Putamen (tissue), 1 donor: Measurements from ENCODE around the gene MAPK8.
"Not testable (repeated sequence)": the region's sequence is repeated elsewhere in the genome, so short reads cannot be mapped to it uniquely, and the experiment has no call there.

Experiments
- DNase-seq: peaks from one replicate; pipeline ENCODE4 v3.0.0-alpha.2; 2016; ENCODE audit warnings: low spot score

MAPK8 gene

DNA sequence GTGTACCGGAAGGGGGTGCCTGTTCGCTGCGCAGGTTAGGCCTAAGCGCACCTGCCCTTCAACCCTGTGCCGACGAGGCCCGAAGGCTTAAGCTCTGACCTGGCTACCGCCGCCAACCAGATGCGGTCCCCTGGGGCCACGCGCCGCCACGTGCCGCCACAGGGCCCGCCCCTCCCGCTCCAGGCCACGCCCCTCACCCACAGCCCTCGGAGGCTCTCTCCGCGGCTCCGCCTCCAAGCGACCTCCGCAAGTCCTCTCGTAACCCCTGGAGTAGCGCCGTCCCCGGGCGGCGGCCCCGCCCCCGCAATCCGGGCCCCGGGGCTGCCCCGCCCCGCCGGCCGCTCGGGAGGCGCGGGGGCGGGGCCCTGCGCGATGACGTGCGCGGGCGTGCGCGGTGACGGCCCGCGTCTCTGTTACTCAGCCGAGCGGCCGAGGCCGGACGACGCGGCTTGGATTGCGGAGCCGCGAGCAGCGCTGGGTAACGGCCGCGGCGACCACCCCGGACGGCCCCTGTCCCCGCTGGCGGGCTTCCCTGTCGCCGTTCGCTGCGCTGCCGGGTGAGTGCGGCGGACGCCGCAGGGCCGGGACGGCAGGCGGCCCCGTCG, at the start of gene MAPK8:
TSS of gene MAPK8 (plus strand) at position 413 of the 605 bp plus-strand sequence. CDS start 94,984 bp downstream, outside the sequence.
- peak; percentile 91 for DNase-seq

DNA sequence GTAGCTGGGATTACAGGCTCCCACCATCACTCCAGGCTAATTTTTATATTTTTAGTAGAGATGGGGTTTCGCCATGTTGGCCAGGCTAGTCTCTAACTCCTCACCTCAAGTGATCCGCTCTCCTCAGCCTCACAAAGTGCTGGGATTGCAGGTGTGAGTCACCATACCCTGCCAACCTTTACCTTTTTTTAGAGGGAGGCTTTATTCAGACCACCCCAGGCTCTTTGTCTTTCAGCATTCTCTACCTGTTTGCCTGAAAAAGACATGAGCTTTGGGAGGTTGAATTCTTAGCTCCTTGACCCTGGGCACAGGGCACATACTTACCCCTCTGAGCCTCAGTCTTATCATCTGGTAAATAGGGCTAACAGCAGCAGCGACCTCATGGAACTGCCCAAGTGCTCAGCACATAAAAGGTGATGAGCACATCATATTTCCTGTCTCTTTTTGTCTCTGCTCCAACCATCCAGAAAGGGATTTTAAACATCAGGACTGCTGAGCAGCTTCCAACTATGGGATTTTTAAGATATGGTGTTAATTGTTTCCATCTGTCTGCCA, 49.0 kb upstream of the MAPK8 start:
- no peak for DNase-seq

DNA sequence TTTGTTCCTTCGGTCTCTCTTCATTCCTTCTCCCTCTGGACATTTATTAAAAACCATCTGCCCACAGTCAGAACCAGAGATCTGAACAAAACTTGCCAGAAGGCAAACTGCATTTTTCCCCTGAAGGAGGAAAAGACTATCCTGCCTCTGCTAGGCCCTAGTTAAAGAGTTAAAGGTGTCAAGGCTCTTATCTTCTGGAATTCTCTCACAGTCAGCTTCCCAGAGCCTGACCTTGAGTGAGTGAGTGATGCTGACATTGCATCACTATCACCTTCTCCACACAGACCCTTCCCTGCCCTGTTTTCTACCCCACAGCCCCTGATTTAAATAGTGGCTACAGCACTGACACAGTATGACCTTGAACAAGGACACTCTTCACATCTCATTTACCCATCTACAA, 48.4 kb upstream of the MAPK8 start:
- DNase-seq = no peak

DNA sequence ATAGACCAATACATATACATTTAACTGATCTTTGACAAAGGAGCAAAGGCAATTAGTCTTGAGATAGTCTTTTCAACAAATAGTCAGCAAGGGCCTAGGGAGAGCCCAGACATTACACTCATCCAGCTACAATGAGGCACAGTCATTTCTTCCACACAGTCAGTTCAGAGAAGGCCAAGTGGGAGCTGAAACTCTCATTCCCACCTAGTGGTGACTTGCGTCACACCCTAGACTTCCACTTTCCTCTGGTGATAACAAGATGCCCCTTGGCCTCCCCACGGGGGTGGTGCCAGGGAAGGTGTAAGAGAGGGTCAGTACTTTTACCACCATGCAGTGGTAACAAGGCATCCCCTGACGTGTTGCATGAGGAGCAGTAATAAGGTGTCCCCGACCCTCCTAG, 39.9 kb upstream of the MAPK8 start:
- no peak for DNase-seq

DNA sequence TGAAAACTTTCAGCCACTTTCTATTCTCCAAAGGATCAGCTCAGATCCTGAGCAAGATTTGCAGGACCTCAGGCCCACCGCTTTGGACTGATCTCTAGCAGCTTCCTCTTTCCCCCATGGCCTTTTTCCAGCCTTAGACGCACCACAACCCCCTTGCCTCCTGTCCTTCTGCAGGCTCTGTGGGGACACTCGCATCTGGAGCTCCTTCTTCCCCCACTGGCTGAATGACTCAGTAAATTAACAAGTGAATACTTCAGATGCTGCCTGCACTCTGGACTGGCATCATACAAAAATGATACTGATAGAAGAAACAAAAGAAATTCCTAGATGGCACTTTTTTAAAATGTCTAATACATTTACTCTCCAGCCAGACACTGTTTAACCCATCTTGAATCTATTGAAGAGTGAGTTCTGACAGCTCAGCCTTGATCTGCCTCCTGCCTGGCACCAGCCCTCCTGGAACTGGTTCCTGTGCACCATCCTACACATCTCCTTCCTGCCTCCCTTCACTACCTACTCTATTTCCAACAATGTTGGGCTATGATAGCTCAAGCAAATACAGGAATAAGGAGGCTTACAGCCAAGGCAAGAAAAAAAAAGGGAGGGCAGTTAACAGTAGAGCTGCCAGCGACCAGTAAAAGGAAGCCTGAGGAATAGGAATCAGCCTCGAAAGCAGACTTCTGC, 35.3 kb upstream of the MAPK8 start:
- peak; percentile 26 for DNase-seq

DNA sequence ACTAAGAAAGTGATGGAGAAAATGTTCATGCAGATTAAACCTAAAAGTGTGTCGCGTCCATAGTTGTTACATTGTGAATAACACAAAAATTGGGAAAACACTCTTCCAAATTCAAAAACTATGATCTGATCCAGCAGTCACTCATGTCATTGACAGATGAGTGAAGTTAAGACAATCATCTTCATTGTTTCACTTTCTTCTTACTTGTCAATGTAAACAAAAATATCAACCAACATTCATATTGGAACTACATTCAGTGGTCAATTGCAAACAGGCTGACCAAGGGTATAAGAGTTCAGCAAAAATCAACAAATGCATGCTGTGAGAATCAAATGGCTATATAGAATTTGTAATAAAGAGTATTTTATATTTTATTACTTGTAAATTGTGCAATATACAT, 33.8 kb upstream of the MAPK8 start:
- DNase-seq = no peak

DNA sequence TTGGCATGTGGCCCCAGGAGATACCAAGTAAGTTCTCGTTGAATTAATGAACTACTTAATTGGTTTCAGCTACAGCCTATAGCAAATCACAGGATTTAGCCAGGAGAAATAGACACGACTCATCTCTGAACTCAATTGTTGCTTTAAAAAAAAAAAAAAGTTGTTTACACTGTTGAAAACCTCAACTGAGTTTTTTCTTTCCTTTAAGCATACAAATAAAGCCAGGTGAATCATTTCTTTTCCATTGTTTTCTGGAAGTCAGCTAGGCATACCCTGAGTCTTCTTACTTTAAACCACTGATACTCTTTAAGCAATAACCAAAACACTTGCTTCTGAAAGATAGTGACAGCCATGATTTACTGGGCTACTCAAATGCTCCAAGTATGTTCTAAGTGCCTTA, 32.7 kb upstream of the MAPK8 start:
- no peak for DNase-seq

DNA sequence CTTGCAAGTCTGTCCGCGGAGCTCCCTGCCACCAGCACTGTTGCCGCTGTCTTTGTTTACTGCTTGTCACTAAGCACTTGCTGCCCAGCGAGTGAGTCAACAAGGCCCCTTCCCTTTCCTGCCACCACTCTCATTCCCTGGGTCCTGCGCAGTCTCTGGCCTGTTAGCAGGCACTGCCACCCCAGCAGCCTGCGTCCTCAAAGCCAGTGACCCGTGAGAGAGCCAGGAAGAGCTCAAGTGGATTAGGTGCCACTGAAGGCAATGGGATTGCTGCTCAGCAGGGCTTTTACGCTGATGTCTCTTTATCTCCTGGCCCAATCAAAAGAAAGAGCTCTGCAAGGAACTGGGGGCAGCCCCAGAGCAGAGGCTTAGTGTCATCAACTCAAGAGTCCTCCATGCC, 31.8 kb upstream of the MAPK8 start, which contains the start of gene FRMPD2:
TSS of gene FRMPD2 (minus strand) at position 61 of the 400 bp plus-strand sequence. CDS start 129 bp downstream, outside the sequence.
- DNase-seq = no peak

DNA sequence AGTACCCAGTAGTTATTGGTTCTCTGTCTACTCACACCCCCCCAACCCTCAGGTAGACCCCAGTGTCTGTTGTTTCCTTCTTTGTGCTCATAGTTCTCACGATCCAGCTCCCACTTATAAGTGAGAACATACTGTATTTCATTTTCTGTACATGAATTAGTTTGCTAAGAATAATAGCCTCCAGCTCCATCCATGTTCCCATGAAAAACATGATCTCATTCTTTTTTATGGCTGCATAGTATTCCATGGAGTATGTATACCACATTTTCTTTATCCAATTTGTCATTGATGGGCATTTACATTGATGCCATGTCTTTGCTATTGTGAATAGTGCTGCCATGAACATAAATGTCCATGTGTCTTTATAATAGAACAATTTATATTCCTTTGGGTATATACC, 29.4 kb upstream of the MAPK8 start:
- DNase-seq = no peak

DNA sequence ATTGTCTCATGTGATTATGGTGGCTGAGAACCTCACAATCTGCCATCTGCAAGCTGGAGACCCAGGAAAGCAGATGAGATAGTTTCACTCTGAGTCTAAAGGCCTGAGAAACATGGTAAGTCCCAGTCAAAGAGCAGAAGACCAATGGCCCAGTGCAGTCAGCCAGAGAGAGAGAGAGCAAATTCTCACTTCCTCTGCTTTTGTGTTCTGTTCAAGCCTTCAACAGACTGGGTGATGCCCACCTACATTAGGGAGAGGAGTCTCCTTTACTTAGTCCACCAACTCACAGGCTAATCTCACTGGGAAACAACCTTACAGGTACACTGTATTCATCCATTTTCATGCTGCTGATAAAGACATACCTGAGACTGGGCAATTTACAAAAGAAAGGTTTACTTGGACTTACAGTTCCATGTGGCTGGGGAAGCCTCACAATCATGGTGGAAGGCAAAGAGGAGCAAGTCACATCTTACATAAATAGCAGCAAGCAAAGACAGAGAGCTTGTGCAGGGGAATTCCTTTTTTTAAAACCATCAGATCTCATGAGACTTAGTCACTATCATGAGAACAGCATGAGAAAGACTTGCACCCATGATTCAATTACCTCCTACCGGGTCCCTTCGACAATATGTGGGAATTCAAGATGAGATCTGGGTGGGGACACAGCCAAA, 27.3 kb upstream of the MAPK8 start:
- no peak for DNase-seq

DNA sequence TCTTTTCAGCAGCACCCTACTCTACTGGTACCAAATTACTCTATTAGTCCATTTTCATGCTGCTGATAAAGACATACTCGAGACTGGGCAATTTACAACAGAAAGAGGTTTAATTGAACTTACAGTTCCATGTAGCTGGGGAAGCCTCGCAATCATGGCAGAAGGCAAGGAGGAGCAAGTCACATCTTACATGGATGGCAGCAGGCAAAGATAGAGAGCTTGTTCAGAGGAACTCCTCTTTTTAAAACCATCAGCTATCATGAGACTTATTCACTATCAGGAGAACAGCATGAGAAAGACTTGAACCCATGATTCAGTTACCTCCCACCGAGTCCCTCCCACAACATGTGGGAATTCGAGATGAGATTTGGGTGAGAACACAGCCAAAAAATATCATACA, 24.8 kb upstream of the MAPK8 start:
- DNase-seq = not testable (repeated sequence)

DNA sequence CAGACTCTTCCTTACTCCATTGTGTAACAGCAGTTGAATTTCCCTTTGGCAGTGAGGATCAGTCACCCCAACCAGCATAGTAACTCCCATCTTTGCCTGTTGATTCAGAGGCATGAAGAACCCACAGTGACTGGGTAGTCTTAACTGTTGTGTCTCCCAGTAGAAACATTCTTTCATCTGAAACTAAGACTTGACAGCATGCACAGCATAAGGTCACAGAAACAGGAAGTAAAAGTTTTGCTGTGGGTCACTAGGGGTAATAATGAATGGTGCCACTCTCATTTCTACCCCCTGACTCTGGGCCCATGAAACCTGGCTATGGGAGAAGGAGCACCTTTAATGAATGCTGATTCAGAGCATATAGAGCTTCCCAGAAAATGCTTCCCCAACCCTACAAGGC, 23.6 kb upstream of the MAPK8 start:
- DNase-seq = no peak

DNA sequence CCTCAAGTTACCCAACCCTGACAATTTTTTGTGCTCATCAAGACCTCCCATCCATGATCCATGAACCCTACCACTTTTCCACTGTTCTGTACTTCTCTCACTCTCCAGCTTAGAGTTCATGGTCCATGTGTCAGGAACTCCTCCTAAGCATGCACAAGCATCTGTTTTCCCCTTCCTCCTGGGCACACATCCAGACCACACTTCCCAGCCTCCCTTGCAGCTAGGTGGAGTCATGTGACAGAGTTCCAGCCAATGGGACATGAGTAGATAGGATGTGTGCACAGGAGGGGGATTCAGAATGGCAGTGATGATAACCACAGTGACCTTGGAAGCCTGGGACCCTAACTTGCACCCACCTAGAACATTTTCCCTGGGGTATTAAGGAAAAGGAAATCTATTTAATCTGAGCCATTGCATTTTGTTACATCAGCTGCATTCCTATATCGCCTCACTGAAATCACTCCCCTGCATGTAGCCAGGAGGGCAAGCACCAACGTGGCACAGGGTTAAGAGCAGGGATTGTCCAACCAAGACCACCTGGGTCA, 22.4 kb upstream of the MAPK8 start:
- no peak for DNase-seq

DNA sequence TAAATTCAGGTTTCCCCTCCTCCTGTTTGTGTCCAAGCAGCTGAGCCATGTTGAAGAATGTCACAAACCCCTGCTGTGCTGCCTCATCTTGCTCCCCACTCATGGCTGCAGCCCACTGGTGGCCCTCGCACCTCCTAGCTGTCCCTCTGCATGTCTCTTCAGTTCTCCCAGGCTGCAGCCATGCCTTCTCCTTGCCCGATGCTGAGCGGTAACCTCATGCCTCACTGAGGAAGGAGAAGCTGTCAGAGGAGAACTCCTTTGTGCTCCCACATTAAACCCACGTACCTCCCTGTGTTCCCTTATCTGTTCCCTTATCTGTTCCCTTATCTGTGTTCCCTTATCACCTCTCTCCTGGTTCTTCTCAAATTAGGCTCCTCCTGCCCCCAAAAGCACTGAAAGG, 21.7 kb upstream of the MAPK8 start:
- no peak for DNase-seq

DNA sequence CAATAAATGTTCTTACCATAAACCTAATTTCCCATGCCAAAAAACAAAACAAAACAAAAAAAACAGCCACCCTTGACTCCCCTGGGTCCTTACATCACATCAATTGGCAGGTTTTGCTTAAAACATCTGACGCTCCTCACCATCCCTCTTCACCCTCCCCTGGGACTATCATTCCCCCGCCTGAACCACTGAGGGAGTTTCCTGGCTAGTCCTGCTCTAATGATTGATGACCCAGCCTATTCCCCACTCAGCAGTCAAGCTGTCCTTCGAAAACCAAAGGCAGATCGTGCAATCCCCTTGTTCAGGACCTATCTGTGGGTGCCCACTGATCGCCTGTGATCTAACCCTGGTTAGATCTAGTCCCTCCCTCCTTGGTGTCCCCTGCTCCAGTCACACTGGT, 20.8 kb upstream of the MAPK8 start:
- DNase-seq = no peak

DNA sequence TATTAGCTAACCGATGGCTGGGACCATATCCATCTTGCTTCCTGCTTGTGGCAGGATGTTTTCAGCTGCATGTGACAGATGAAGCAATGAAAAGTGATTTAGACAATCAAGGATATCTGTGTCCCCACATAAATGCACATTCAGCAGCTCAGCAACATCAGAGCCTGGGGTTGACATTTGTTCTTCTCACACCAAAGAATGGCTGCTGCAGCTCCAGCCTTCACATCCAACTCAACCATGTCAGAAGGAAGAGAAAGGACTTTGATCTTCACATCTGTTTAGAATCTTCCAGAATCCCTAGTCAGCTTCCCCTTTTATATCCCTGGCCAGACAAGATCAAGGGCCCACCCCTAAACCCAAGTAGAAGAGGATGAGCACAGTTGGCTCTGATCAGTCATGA, 20.1 kb upstream of the MAPK8 start:
- DNase-seq = no peak

DNA sequence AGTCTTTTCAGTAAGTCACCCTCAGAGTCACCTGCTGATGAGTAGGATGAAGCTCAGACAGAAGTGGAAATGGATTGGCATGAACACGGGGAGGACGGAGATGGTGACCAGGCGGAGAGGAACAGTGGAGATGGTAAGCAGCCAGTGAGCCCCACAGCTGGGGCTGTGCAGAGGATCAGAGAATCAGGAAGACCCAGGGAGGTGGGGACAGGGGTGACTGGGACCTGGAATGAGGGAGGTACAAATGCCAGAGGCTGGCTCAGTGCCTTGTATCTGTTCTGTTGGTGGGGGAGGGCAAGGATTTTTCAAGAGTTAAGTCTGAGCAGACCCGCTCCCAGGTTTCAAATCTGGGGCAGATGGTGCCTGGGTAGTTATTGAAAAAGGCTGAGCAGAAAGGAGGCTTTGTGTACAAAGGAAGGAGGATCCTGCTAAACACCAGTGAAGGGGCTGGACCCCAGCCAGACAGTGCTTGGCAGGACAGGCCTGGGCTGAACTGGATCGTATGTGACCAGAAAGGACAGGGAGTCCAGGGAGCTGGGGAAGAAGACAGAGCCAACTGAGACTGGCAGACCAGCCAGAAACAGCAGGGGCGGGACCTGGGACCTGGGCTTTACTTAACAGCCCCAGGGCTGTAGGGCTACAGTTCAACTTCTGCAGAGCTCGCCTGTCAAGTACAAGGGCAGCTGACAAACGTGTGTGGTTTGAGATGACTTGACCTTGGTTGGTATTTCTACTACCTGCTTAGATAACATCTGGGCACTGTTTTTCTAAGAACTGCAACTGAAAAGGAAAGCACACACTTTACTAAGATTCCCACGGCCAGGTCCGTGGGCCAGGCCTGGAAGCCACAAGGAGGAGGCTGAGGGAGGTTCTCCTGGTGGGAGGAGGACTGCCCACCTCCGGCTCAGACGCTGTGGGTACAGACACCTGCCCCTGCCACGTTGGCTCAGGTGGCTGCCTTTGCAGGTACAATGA, 18.8 kb upstream of the MAPK8 start:
- DNase-seq = peak; percentile 78

DNA sequence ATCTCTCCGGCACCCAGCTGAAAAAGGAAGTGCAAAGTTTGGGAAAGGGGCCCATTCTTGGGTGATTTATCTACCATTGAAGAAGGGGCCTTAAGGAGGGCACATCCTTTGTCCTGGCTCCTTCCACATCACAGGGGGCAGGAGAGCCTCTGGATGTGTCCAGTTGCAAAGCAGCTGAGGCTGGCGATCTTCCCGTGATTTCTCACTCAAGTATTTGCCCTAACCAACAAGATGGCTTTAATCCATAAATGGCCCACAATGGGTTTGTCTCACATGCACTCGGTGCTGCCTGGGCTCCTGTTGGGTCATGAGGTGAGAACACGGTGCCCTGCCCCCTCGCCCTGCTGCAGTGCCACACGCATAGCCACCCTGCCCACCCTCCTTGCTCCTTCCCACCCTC, 17.8 kb upstream of the MAPK8 start:
- no peak for DNase-seq

DNA sequence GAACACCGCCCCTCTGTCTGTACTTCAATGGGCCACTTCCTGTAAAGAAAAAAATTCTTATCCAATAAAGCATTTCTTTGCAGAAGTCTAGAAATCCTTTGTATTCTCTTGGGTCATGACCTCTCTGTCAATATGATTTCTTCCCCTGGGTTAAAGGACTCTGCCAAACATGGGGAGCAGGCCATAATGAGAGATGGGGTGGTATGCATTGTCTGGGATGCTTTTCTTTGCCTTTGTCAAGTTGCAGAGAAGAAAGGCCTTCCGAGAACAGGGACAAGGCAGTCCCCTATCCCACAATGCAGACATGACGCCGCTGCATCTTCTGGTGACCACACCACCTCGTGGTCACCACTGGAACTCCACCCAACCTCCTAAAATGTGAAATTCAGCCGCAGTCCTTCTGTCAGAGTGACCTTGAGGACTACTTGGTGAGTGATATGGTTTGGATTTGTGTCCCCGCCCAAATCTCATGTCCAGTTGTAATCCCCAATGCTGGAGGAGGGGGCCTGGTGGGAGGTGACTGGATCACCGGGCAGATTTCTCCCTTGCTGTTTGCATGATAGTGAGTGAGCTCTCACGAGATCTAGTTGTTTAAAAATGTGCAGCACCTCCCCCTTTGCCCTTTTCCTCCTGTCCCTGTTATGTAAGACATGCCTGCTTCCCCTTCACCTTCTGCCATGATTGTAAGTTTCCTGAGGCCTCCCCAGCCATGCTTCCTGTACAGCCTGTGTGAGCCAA, 16.8 kb upstream of the MAPK8 start:
- peak; percentile 42 for DNase-seq

DNA sequence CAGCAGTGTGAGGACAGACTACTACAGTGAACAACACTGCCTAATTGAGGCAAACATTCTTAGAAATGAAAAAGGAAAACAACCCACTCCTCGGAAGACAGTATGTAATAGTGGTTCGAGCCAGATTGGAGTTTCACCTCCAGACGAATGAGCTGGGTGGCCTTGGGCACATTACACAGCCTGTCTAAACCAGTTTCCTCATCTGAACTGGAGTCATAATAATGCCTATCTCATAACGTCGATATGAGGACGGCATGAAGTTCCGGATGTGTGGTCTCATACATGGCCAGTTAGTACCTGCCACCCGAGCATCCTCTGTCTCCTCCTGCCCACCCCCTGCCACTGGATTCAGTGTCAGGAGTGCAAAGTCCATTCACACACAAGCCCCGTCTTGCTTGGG, 16.2 kb upstream of the MAPK8 start:
- no peak for DNase-seq

DNA sequence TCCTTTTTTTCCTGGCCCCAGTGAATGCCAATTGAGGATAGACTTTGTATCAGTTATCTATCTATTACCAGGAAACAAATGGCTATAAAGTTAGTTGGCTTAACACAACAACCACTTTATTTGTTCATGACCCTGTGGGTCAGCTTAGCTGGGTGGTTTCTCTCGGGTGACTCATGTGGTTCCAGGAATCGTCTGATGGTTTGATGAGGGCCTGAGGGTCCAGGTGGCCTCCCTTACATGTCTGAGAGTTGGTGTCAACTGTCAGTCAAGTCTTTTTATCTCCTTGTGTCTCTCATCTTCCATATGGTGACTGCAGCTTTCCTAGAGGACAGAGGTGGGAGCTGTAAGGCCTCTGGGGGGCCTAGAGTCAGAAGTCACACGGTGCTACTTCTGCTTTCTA, 15.3 kb upstream of the MAPK8 start:
- no peak for DNase-seq
